Sigmoid colon (tissue), 4 donors: ENCODE results near the gene DZIP1.

ENCODE experiments used
- EP300 ChIP-seq, 4 donors: sonication (generic); formaldehyde crosslinking; IDR thresholded peaks; one replicate each; pipeline ENCODE4 v1.6.1; 2017; ENCODE audit warnings: antibody characterized with exemption in 4 of 4
- TF ChIP-seq, protein P1 (sequence below), 4 experiments: fragments of 450-650 bp in 3 of 4; fragments of 200-600 bp in 1 of 4; IDR thresholded peaks; one replicate each; pipeline ENCODE4 v1.5.1; 2016 to 2019; ENCODE audit warnings: antibody characterized with exemption in 4 of 4, mild to moderate bottlenecking in 3 of 4, moderate library complexity in 2 of 4

DNA sequence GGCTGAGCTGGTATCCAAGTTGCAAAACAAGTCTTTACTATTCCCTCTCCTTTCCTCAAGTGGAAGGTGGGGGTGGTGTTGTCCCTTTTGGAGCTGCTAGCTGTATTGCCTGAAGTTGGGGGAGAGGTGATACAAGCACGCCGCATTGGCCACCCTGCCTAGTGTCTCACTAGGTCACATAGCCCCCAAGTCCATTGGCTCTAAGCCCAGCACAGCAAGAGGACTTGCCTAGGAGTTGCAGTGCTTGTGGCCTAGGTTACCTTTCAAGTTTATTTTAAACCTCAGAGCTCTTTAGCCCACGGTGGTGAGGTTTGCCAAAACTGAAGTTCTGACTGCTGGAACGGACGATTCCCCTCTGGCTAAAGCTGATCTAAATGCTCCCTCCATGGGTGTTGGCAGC, 27.1 kb upstream of the DZIP1 start:
- TF ChIP-seq, protein P1, sequence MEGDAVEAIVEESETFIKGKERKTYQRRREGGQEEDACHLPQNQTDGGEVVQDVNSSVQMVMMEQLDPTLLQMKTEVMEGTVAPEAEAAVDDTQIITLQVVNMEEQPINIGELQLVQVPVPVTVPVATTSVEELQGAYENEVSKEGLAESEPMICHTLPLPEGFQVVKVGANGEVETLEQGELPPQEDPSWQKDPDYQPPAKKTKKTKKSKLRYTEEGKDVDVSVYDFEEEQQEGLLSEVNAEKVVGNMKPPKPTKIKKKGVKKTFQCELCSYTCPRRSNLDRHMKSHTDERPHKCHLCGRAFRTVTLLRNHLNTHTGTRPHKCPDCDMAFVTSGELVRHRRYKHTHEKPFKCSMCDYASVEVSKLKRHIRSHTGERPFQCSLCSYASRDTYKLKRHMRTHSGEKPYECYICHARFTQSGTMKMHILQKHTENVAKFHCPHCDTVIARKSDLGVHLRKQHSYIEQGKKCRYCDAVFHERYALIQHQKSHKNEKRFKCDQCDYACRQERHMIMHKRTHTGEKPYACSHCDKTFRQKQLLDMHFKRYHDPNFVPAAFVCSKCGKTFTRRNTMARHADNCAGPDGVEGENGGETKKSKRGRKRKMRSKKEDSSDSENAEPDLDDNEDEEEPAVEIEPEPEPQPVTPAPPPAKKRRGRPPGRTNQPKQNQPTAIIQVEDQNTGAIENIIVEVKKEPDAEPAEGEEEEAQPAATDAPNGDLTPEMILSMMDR (IDR thresholded peaks at IDR 0.05) = no peak
- no peak for TF ChIP-seq EP300 (IDR thresholded peaks at IDR 0.05)
